Activated CD8-positive, alpha-beta T cell treated with anti-CD3 and anti-CD28 coated beads for 36 hours (primary cell): ENCODE measurements around the gene ASB2. TPM values are rescaled to one million over a fixed set of nuclear protein-coding genes. Genes with fewer than 3 reads are reported as not detected.

Experiments used
- ATAC-seq: fragments of 200-7000 bp; cut with Tn5 transposase; one replicate; pipeline ENCODE4 v1.10.0; 2021; ENCODE audit warnings: mild to moderate bottlenecking, moderate library complexity
- CTCF ChIA-PET: fragments of 350-600 bp; sonication (Branson Sonifier 250); formaldehyde crosslinking; loops from one replicate; lab custom pipeline; 2021; ENCODE audit warnings: antibody characterized with exemption; lab: Charles Lee
- POLR2A ChIA-PET: fragments of 350-600 bp; sonication (Branson Sonifier 250); formaldehyde crosslinking; loops from one replicate; lab custom pipeline; 2021; ENCODE audit warnings: antibody characterized with exemption; lab: Charles Lee
- DNase-seq: peaks from one replicate; pipeline ENCODE4 v3.0.0-alpha.2; 2020
- H3K27ac Mint-ChIP-seq: one replicate; pipeline ENCODE4 v1.8.0; 2021; ENCODE audit warnings: mild to moderate bottlenecking, mixed read lengths
- H3K27me3 Mint-ChIP-seq: one replicate; pipeline ENCODE4 v1.8.0; 2021; ENCODE audit warnings: mixed read lengths
- H3K36me3 Mint-ChIP-seq: one replicate; pipeline ENCODE4 v1.8.0; 2021; ENCODE audit warnings: low read depth, mixed read lengths
- H3K4me1 Mint-ChIP-seq: one replicate; pipeline ENCODE4 v1.8.0; 2021; ENCODE audit warnings: low read depth, mixed read lengths
- H3K4me3 Mint-ChIP-seq: one replicate; pipeline ENCODE4 v1.8.0; 2021; ENCODE audit warnings: mild to moderate bottlenecking, moderate library complexity, mixed read lengths
- H3K9me3 Mint-ChIP-seq: one replicate; pipeline ENCODE4 v1.8.0; 2021; ENCODE audit warnings: mixed read lengths
- CTCF ChIP-seq: fragments of 200-600 bp; IDR thresholded peaks from one replicate; pipeline ENCODE4 v1.8.0; 2022; ENCODE audit warnings: antibody characterized with exemption, mild to moderate bottlenecking
- intact Hi-C: fragments of 100-400 bp; cut with micrococcal nuclease; formaldehyde crosslinking; loops from one replicate; pipeline ENCODE4 v1.10.0; 2022
- total RNA-seq, 2 experiments: library from RNA; stranded (reverse); gene quantifications; one replicate each; pipeline ENCODE4 v1.2.3, GENCODE V29; 2021

ASB2 gene
- total RNA-seq, 2 experiments from 2014 or later: 11.7 to 12.7 TPM

GRCh38 chr14:93998871-93999403 is 22.6 kb upstream of the ASB2 start:
- DNase-seq (no peak), ATAC-seq (no peak)
- no peak overlapping the region for H3K4me3 Mint-ChIP-seq
- H3K9me3 Mint-ChIP-seq: no peaks in the 10 kb centered on the region
- intact Hi-C loops: no loop called here
- ChIA-PET CTCF (interaction anchor here (1.4 to 17.5 kb wide), 7 partner anchors 8 to 138 kb away, joined by 5 to 437 read pairs (median 16); no protein-coding TSS in a partner anchor), POLR2A (interaction anchor here (0.7 to 2.1 kb wide), 4 partner anchors 14 to 59 kb away, joined by 3 to 6 read pairs (median 4); no protein-coding TSS in a partner anchor)
- H3K4me1 Mint-ChIP-seq: peaks cover 38% of the 10 kb centered on the region
- H3K36me3 Mint-ChIP-seq: no peaks in the 10 kb centered on the region
- peaks cover 5% of the 10 kb centered on the region for H3K27me3 Mint-ChIP-seq
- no peak overlapping the region for H3K27ac Mint-ChIP-seq
- no peak for TF ChIP-seq CTCF

- ChIA-PET POLR2A (interaction anchor here (0.6 to 3.8 kb wide), 7 partner anchors 13 to 58 kb away, joined by 3 to 19 read pairs (median 3); no protein-coding TSS in a partner anchor), CTCF (interaction anchor here (1.3 to 17.5 kb wide), 5 partner anchors 16 to 139 kb away, joined by 3 to 437 read pairs (median 17); no protein-coding TSS in a partner anchor)
- no peak overlapping the region for H3K4me3 Mint-ChIP-seq
- H3K9me3 Mint-ChIP-seq: no peaks in the 10 kb centered on the region
- ATAC-seq (no peak), DNase-seq (no peak)
- no peak for TF ChIP-seq CTCF
- no peaks in the 10 kb centered on the region for H3K36me3 Mint-ChIP-seq
- H3K4me1 Mint-ChIP-seq: peaks cover 38% of the 10 kb centered on the region
- peaks cover 2% of the 10 kb centered on the region for H3K27me3 Mint-ChIP-seq
- intact Hi-C loops: no loop called here
- H3K27ac Mint-ChIP-seq: no peak overlapping the region
Measured at GRCh38 chr14:93997916-93998870, 21.8 kb upstream of the ASB2 start.

- intact Hi-C loops: no loop called here
- peaks cover 2% of the 10 kb centered on the region for H3K27me3 Mint-ChIP-seq
- H3K9me3 Mint-ChIP-seq: no peaks in the 10 kb centered on the region
- TF ChIP-seq CTCF: no peak
- no peaks in the 10 kb centered on the region for H3K36me3 Mint-ChIP-seq
- DNase-seq (peak; percentile 55), ATAC-seq (peak; percentile 28)
- H3K4me3 Mint-ChIP-seq: no peak within 1 kb of the TSS
- ChIA-PET POLR2A (interaction anchor here (0.6 to 3.8 kb wide), 4 partner anchors 14 to 57 kb away, joined by 3 to 19 read pairs (median 4); no protein-coding TSS in a partner anchor), CTCF (interaction anchor here (1.3 to 17.5 kb wide), 4 partner anchors 27 to 57 kb away, joined by 3 to 437 read pairs (median 30); no protein-coding TSS in a partner anchor)
- peaks cover 38% of the 10 kb centered on the region for H3K4me1 Mint-ChIP-seq
- peak within 1 kb of the TSS; percentile 25 for H3K27ac Mint-ChIP-seq
Measured at GRCh38 chr14:93997082-93997481, 20.7 kb upstream of the ASB2 start, which contains the start of gene CCDC197. Gene CCDC197, plus strand, starts transcription at chr14:93997301. Its CDS starts 831 bp downstream, at chr14:93998132.

- intact Hi-C loops: no loop called here
- ChIA-PET CTCF (interaction anchor here (0.7 to 17.5 kb wide), 4 partner anchors 26 to 56 kb away, joined by 3 to 437 read pairs (median 30); no protein-coding TSS in a partner anchor), POLR2A (interaction anchor here (1.1 to 3.8 kb wide), 6 partner anchors 12 to 56 kb away, joined by 3 to 19 read pairs (median 4); no protein-coding TSS in a partner anchor)
- Mint-ChIP-seq H3K27ac (peak overlapping the region; percentile 62), H3K9me3 (no peaks in the 10 kb centered on the region), H3K36me3 (no peaks in the 10 kb centered on the region), H3K4me3 (no peak overlapping the region), H3K4me1 (peaks cover 35% of the 10 kb centered on the region), H3K27me3 (peaks cover 2% of the 10 kb centered on the region)
- ATAC-seq (no peak), DNase-seq (no peak)
- no peak for TF ChIP-seq CTCF
Measured at GRCh38 chr14:93996130-93996695, 19.8 kb upstream of the ASB2 start.
